Measurements from ENCODE around the gene ZNF791. TPM values are rescaled to one million over a fixed set of nuclear protein-coding genes. Genes with fewer than 3 reads are reported as not detected.

Gene ZNF791
- total and polyA plus RNA-seq, 4 donors: 5.5 to 33.4 (median 15.4) TPM

DNA sequence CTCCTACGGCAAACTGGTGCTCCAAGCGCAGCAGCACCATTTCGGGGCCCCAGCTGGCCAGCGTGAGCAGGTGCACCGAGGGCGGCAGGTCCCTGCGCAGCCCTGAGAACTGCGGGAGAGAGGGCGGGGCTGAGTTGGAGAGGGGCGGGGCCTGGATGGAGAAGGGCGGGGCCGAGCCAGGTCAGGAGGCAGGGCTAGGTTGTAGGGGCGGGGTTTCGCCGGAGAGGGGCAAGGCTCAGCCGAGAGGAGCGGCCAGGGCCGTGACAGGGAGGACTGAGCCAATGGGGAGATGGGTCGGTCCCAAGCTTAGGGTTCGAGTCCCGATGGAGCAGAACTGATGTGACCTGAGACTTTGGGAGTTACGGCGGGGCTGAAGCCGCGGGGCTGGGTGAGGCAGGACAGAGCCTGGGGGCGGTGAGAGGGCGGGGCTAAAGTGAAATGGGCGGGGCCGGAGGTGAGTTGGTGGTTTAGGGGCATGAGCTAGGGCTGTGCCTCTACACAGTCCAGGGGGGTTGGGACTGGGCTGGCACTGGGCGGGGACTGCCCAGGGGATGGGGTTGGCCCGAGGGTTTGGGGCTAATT lies 36.9 kb downstream of the ZNF791 start:
- WGBS, 2 donors: 22 to 30% methylated on average over 29 to 31 of the region's 31 CpGs
- no peak overlapping the region for H3K4me3 ChIP-seq
- ATAC-seq (ENCODE audit: insufficient read depth, low FRiP score) (peak; percentile 91), DNase-seq (peak; percentile 40 to 77 (median 53))
- peaks cover 0 to 5% (median 0%) of the 10 kb centered on the region in 5 donors for H3K4me1 ChIP-seq (ENCODE audit: control insufficient read depth in 5 of 5, insufficient read depth in 5 of 5, low read length in 5 of 5)
- H3K27ac ChIP-seq (ENCODE audit: low read depth in 1 of 2, low read length in 1 of 2): no peak overlapping the region
- no peak overlapping the region for H3K9ac ChIP-seq (ENCODE audit: insufficient read depth in 1 of 2, low read length in 2 of 2)
- no peaks in the 10 kb centered on the region for H3K9me3 ChIP-seq (ENCODE audit: control insufficient read depth in 4 of 4, insufficient read depth in 3 of 4, low read length in 3 of 4)
- H3K36me3 ChIP-seq (ENCODE audit: control insufficient read depth in 4 of 4, insufficient read depth in 4 of 4, low read length in 4 of 4): peaks cover 0 to 9% (median 1%) of the 10 kb centered on the region in 4 donors
- TF ChIP-seq, protein P1, sequence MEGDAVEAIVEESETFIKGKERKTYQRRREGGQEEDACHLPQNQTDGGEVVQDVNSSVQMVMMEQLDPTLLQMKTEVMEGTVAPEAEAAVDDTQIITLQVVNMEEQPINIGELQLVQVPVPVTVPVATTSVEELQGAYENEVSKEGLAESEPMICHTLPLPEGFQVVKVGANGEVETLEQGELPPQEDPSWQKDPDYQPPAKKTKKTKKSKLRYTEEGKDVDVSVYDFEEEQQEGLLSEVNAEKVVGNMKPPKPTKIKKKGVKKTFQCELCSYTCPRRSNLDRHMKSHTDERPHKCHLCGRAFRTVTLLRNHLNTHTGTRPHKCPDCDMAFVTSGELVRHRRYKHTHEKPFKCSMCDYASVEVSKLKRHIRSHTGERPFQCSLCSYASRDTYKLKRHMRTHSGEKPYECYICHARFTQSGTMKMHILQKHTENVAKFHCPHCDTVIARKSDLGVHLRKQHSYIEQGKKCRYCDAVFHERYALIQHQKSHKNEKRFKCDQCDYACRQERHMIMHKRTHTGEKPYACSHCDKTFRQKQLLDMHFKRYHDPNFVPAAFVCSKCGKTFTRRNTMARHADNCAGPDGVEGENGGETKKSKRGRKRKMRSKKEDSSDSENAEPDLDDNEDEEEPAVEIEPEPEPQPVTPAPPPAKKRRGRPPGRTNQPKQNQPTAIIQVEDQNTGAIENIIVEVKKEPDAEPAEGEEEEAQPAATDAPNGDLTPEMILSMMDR (IDR thresholded peaks at IDR 0.05; ENCODE audit: control extremely low read depth, extremely low read depth): no peak
- no peaks in the 10 kb centered on the region for H3K27me3 ChIP-seq (ENCODE audit: control insufficient read depth in 3 of 3, insufficient read depth in 3 of 3, low read length in 2 of 3)

DNA sequence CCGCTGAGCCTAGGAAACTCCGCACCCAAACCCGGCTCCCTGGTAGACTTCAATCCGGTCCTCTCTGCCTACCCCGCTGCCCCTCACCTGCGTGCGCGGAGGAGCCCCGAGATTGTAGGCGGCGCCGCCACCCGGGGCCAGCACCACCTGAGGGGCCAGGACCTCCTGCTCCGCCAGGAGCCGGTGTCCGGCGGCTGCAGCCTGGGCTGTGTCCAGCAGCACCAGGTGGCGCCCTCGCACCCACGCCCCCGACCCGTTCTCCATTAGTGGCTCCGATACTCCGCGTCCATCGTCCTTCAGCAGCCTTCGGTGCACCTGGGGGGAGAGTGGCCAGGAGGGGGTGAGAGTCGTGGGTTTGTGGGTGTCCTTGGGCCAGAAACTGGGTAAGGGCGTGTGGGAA lies 37.4 kb downstream of the ZNF791 start:
- Histone ChIP-seq H3K36me3 (ENCODE audit: control insufficient read depth in 4 of 4, insufficient read depth in 4 of 4, low read length in 4 of 4) (peaks cover 0 to 9% (median 1%) of the 10 kb centered on the region in 4 donors), H3K9ac (ENCODE audit: insufficient read depth in 1 of 2, low read length in 2 of 2) (no peak overlapping the region), H3K4me1 (ENCODE audit: control insufficient read depth in 5 of 5, insufficient read depth in 5 of 5, low read length in 5 of 5) (peaks cover 0 to 5% (median 0%) of the 10 kb centered on the region in 5 donors), H3K27me3 (ENCODE audit: control insufficient read depth in 3 of 3, insufficient read depth in 3 of 3, low read length in 2 of 3) (no peaks in the 10 kb centered on the region), H3K27ac (ENCODE audit: low read depth in 1 of 2, low read length in 1 of 2) (no peak overlapping the region), H3K9me3 (ENCODE audit: control insufficient read depth in 4 of 4, insufficient read depth in 3 of 4, low read length in 3 of 4) (no peaks in the 10 kb centered on the region), H3K4me3 (no peak overlapping the region)
- 26 to 28% methylated on average over 29 of the region's 29 CpGs for WGBS, 2 donors
- TF ChIP-seq, protein P1 (IDR thresholded peaks at IDR 0.05; ENCODE audit: control extremely low read depth, extremely low read depth): no peak
- peak; percentile 25 for ATAC-seq (ENCODE audit: insufficient read depth, low FRiP score)
- DNase-seq: peak in 1 of 3 donors; percentile 8

DNA sequence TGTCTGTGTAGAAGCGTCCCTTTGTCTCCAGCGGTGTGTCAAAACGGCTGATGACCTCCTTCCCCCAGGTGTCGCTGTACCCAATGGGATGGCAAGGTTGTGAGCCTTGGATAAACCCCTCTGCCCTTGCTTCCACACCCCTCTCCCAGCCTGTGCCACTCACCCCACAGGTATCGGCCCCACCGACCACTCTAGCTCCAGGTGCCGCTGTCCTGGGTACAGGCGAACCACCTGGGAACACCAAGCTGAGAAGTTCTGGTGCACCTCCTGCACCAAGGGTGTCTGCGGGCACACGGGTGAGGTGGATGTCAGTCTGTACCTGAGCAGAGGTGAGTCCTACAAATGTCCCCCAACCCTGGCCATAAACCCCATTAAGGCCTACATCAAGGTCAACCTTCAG lies 39.2 kb downstream of the ZNF791 start:
- peaks cover 0 to 11% (median 3%) of the 10 kb centered on the region in 4 donors for H3K36me3 ChIP-seq (ENCODE audit: control insufficient read depth in 4 of 4, insufficient read depth in 4 of 4, low read length in 4 of 4)
- H3K4me3 ChIP-seq: no peak overlapping the region
- H3K9me3 ChIP-seq (ENCODE audit: control insufficient read depth in 4 of 4, insufficient read depth in 3 of 4, low read length in 3 of 4): no peaks in the 10 kb centered on the region
- WGBS, 2 donors: 96 to 97% methylated on average over 10 of the region's 10 CpGs
- no peak overlapping the region for H3K9ac ChIP-seq (ENCODE audit: insufficient read depth in 1 of 2, low read length in 2 of 2)
- DNase-seq (no peak), ATAC-seq (ENCODE audit: insufficient read depth, low FRiP score) (no peak)
- H3K4me1 ChIP-seq (ENCODE audit: control insufficient read depth in 5 of 5, insufficient read depth in 5 of 5, low read length in 5 of 5): peaks cover 0 to 5% (median 0%) of the 10 kb centered on the region in 5 donors
- no peaks in the 10 kb centered on the region for H3K27me3 ChIP-seq (ENCODE audit: control insufficient read depth in 3 of 3, insufficient read depth in 3 of 3, low read length in 2 of 3)
- no peak overlapping the region for H3K27ac ChIP-seq (ENCODE audit: low read depth in 1 of 2, low read length in 1 of 2)
- TF ChIP-seq, protein P1 (IDR thresholded peaks at IDR 0.05; ENCODE audit: control extremely low read depth, extremely low read depth): no peak

DNA sequence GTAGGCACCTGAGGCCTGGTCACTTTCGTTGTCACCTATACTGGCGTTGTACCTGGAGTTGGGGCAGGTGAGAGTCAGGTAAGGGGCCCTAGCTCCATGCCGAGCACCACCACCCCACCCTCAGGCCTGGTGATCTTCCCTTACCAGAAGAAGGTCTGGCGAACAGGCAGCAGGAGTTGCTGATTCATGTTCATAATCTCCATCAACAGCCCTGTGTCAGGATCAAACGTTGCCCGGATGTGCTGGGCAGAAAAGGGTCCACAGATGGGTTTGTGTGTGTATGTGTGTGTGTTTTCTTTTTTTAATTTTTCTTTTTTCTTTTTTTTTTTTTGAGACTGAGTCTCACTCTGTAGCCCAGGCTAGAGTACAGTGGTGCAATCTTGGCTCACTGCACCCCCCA lies 41.5 kb downstream of the ZNF791 start:
- 90 to 93% methylated on average over 6 of the region's 6 CpGs for WGBS, 2 donors
- ATAC-seq (ENCODE audit: insufficient read depth, low FRiP score) (no peak), DNase-seq (no peak)
- Histone ChIP-seq H3K36me3 (ENCODE audit: control insufficient read depth in 4 of 4, insufficient read depth in 4 of 4, low read length in 4 of 4) (peaks cover 6 to 28% (median 9%) of the 10 kb centered on the region in 4 donors), H3K27ac (ENCODE audit: low read depth in 1 of 2, low read length in 1 of 2) (no peak overlapping the region), H3K9me3 (ENCODE audit: control insufficient read depth in 4 of 4, insufficient read depth in 3 of 4, low read length in 3 of 4) (no peaks in the 10 kb centered on the region), H3K4me3 (no peak overlapping the region), H3K4me1 (ENCODE audit: control insufficient read depth in 5 of 5, insufficient read depth in 5 of 5, low read length in 5 of 5) (peaks cover 0 to 5% (median 0%) of the 10 kb centered on the region in 5 donors), H3K27me3 (ENCODE audit: control insufficient read depth in 3 of 3, insufficient read depth in 3 of 3, low read length in 2 of 3) (no peaks in the 10 kb centered on the region), H3K9ac (ENCODE audit: insufficient read depth in 1 of 2, low read length in 2 of 2) (no peak overlapping the region)
- TF ChIP-seq, protein P1 (IDR thresholded peaks at IDR 0.05; ENCODE audit: control extremely low read depth, extremely low read depth): no peak
